ENCODE results near the gene CCR6.
"Not testable (repeated sequence)": the region's sequence is repeated elsewhere in the genome, so short reads cannot be mapped to it uniquely, and the experiment has no call there.

Gene CCR6

GRCh38 chr6:167145461-167145860, 22.6 kb downstream of the CCR6 start:
- DNase-seq: no peak

DNA sequence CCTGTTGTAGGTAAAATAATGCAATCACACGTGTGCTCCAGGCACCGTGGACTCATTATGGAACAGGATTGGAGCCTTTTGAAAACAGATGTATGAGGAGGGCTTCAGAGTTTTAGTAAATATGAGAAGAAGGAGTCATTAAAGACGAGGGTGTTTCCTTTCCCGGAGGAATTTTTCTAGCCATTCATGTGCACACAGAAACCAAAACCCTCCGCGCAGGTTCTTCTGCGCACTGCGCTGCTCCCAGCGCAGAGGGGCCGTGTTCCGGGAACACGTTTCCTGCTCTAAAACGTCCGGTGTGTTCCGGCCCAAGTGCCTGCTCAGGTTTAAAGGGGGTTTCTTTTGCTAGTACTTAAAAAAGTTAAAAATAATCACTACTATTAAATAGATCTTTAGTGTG, 23.2 kb downstream of the CCR6 start:
- DNase-seq: no peak

GRCh38 chr6:167146977-167147376, 24.1 kb downstream of the CCR6 start:
- no peak for DNase-seq

GRCh38 chr6:167148021-167148420, 25.1 kb downstream of the CCR6 start:
- no peak for DNase-seq

DNA sequence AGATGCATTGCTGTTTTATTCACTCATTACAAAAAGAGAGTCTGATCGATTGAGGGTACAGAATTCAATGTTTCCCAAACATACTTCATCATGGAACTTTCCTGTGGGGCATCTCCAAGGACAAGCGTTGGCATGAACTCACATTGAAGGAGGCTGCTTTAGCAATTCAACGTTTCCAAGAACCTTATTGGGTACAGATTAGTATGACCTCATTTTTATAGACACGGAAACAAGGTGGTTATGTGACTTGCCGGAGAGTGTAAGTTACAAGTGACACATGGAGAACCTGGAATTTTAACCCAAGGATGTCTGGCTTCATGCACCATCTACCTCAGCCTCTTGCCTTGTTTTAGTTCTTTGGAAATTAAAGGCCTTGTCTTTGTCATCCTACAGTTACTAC, 26.1 kb downstream of the CCR6 start:
- no peak for DNase-seq

GRCh38 chr6:167150941-167151549, 28.1 kb downstream of the CCR6 start:
- no peak for DNase-seq

DNA sequence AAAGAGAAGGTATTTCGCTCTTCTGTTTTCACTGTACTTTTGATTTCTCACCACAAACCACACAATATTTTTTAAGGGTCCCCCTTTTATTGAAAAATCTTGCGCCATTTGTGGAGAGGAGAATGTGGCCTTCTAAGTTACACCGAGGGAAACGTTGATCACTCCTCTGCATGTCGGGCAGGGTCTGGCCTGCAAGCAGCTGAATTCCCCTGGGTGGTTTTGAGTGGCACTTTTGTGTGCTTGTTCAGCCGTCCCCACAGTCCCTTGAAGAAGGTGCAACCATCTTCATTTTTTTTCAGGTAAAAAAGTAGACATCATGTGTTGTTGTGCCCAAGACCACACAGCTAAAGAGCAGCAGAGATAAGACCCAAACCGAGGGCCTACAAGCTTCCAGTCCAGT, 28.8 kb downstream of the CCR6 start:
- DNase-seq: no peak

DNA sequence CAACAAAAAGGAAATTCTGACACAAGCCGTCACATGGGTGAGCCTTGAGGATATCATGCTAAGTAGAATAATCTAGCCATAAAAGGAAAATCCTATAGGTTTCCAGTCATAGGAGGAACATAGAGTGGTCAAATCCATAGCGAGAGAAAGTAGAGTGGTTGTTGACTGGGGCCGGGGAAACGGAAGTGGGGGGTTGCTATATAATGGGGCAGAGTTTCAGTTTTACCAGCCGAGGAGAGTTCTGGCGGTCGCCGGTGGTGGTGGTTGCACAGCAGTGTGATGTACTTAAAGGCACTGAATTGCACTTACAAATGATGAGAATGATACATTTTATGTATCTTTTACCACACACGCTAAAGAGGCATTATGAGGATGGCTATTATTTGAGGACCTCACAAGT, 30.0 kb downstream of the CCR6 start:
- no peak for DNase-seq

GRCh38 chr6:167153521-167153959, 30.6 kb downstream of the CCR6 start:
- no peak for DNase-seq

GRCh38 chr6:167154291-167154690, 31.4 kb downstream of the CCR6 start:
- DNase-seq: no peak

DNA sequence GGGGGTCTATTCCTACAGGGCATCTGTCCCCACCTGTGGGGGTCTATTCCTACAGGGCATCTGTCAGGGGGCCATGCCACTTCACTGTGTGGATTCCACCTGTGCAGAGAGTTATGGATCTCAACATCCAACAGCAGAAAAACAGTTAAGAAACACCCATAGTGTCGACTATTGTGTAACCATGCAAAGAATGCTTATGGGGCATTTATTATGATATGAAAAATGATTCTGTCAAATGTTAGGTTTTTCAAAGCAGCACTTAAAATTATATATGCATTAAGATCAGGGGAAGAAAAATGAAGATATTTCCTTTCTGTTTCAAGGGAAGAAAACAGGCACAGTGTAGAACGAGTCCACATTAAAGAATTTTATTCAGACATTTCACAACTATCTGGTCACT, 32.0 kb downstream of the CCR6 start:
- DNase-seq: no peak

GRCh38 chr6:167157414-167157813, 34.5 kb downstream of the CCR6 start:
- DNase-seq: no peak

DNA sequence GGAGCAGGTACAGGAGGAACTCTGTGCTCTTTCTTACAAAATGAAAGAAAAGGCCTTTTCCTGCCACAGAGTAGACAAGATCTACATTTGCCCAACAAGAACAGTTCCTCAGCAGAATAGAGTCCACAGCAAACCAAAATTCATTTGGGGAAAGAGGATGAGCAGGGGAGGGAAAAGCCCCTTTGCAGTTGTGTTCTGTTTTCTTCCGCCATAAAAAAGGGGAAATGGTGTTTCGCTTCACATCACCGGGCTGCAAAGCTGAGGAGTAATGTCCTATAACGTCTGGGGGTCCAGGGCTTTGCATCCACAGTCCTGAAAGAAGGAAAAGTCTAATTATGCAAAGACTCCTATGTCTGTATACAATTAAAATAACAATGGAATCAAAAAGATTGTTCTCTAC, 35.0 kb downstream of the CCR6 start, which contains the start of gene GPR31:
TSS of gene GPR31 (minus strand) at position 118 of the 400 bp plus-strand sequence. CDS start 149 bp downstream, outside the sequence.
- DNase-seq: no peak

DNA sequence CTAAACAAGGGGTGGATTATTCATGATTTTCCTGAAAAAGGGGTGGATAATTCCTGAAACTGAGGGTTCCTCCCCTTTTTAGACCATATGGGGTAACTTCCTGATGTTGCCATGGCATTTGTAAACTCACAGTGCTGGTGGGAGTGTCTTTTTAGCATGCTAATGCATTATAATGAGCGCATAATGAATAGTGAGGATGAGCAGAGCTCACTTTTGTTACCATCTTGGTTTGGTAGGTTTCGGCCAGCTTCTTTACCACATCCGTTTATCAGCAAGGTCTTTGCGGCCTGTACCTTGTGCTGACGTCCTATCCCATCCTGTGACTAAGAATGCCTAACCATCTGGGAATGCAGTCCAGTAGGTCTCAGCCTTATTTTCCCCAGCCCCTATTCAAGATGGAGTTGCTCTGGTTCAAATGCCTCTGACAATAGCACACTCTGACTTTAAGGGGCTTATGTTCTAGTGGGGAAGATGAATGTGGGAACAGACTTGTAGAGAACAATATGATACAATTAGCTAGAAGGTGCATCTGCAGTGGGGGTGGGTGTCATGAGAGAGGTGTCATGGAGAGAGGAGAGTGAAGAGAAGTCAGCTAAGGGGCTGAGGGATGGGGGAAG, 39.1 kb downstream of the CCR6 start:
- DNase-seq: no peak

GRCh38 chr6:167162591-167162990, 39.7 kb downstream of the CCR6 start:
- DNase-seq: no peak

DNA sequence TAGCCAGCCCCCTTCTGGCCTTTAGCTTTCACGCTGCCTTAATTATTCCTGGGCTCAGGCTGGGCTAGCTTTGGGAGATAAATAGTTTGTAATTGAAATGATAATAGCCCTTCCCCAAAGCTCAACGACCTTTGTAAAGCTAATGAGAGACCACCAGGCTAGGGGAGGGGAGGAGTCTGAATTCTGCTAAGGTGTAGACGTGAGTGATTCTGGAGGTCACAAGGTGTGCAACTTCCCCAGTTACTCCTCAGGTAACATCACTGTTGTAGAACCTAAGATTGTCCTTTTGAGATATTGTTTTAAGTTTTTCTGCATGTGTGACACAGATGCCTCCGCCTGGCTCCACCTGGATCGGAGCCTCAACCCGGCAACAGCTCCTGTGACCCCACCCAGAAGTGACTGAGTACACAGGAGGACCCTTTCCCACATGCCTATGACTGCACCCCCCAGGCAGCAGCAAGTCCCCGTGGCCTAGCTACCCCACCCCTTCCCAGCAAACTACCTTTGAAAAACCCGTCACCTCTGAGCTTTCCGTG, 40.6 kb downstream of the CCR6 start:
- no peak for DNase-seq

- DNase-seq: no peak
These were observed 41.4 kb downstream of the CCR6 start for GRCh38 chr6:167164261-167164660.

- DNase-seq: no peak
These were observed 43.1 kb downstream of the CCR6 start for GRCh38 chr6:167165858-167166471.

GRCh38 chr6:167167699-167168098, 44.8 kb downstream of the CCR6 start:
- not testable (repeated sequence) for DNase-seq

GRCh38 chr6:167168296-167168695, 45.4 kb downstream of the CCR6 start:
- DNase-seq: not testable (repeated sequence)

- not testable (repeated sequence) for DNase-seq
These were observed 47.0 kb downstream of the CCR6 start for GRCh38 chr6:167169867-167170266.

DNA sequence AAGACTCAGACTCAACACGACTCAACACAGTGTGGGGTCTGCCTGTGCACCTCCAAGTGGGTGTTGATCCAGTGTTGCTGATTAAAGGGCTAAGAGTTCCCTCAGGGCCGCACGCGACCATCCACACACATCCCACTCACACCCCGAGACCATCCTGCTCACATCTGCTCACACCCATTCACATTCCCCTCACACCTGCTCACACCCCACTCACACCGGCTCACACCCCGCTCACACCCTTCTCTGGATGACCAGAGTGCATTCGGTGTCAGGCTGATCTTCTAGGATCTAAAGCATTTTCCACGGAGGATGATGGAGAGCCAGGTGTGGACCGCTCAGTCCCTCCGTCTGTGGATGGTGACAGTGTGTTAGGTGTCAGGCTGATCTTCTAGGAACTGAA, 48.4 kb downstream of the CCR6 start:
- DNase-seq: not testable (repeated sequence)

- not testable (repeated sequence) for DNase-seq
These were observed 49.1 kb downstream of the CCR6 start for GRCh38 chr6:167172011-167172410.

- DNase-seq: not testable (repeated sequence)
These were observed 54.4 kb downstream of the CCR6 start for GRCh38 chr6:167177271-167177670.

All from NCI-H1436 (cell line).